Measurements from ENCODE around the gene FGF10. TPM values are rescaled to one million over a fixed set of nuclear protein-coding genes. Genes with fewer than 3 reads are reported as not detected.

The FGF10 gene
- total and polyA plus RNA-seq, 8 donors, result 1.4 to 31.2 (median 12.6) TPM; not detected in 1

GRCh38 chr5:44385291-44385900, 3.8 kb downstream of the FGF10 start:
- H3K4me3 ChIP-seq, result peak overlapping the region in 3 of 4 donors; percentile 2 to 48 (median 6)
- intact Hi-C loops (cut with DNase I; ENCODE audit: low total_unique reads), result no loop called here
- DNase-seq, result no peak

GRCh38 chr5:44384816-44385215, 4.4 kb downstream of the FGF10 start:
- H3K27me3 ChIP-seq, result peaks cover 0 to 33% (median 31%) of the 10 kb centered on the region in 3 donors
- intact Hi-C loops (cut with DNase I; ENCODE audit: low total_unique reads), result no loop called here
- 19 to 32% (median 27%) methylated on average over 1 of the region's 1 CpG for WGBS, 5 donors

More at GRCh38 chr5:44385291-44385900, 3.8 kb downstream of the FGF10 start:
- 25 to 48% (median 39%) methylated on average over 4 of the region's 4 CpGs for WGBS, 5 donors
- peaks cover 0 to 39% (median 36%) of the 10 kb centered on the region in 3 donors for H3K27me3 ChIP-seq
- peak overlapping the region in 2 of 5 donors; percentile 11 to 45 for H3K27ac ChIP-seq
- TF ChIP-seq POLR2AphosphoS5 (IDR thresholded peaks at IDR 0.05) (no peak), EP300 (IDR thresholded peaks at IDR 0.05) (no peak), CTCF (IDR thresholded peaks at IDR 0.05) (no peak), POLR2A (IDR thresholded peaks at IDR 0.05) (no peak)
- H3K36me3 ChIP-seq, result no peaks in the 10 kb centered on the region
- H3K9me3 ChIP-seq, result no peaks in the 10 kb centered on the region
- peaks cover 6 to 32% (median 18%) of the 10 kb centered on the region in 4 donors for H3K4me1 ChIP-seq

GRCh38 chr5:44382894-44383293, 6.3 kb downstream of the FGF10 start:
- Histone ChIP-seq H3K36me3 (no peaks in the 10 kb centered on the region), H3K4me3 (no peak overlapping the region), H3K4me1 (peaks cover 0 to 7% (median 2%) of the 10 kb centered on the region in 4 donors), H3K27ac (no peak overlapping the region), H3K27me3 (peaks cover 0 to 14% (median 12%) of the 10 kb centered on the region in 3 donors), H3K9me3 (no peaks in the 10 kb centered on the region)
- intact Hi-C loops (cut with DNase I; ENCODE audit: low total_unique reads), result no loop called here
- no peak for DNase-seq
- TF ChIP-seq POLR2A (IDR thresholded peaks at IDR 0.05) (no peak), POLR2AphosphoS5 (IDR thresholded peaks at IDR 0.05) (no peak), EP300 (IDR thresholded peaks at IDR 0.05) (no peak), CTCF (IDR thresholded peaks at IDR 0.05) (no peak)

More at GRCh38 chr5:44384816-44385215, 4.4 kb downstream of the FGF10 start:
- TF ChIP-seq EP300 (IDR thresholded peaks at IDR 0.05) (no peak), CTCF (IDR thresholded peaks at IDR 0.05) (no peak), POLR2AphosphoS5 (IDR thresholded peaks at IDR 0.05) (no peak), POLR2A (IDR thresholded peaks at IDR 0.05) (no peak)
- Histone ChIP-seq H3K4me1 (peaks cover 6 to 27% (median 15%) of the 10 kb centered on the region in 4 donors), H3K9me3 (no peaks in the 10 kb centered on the region), H3K4me3 (peak overlapping the region in 1 of 4 donors; percentile 4), H3K27ac (peak overlapping the region in 2 of 5 donors; percentile 11 to 45), H3K36me3 (no peaks in the 10 kb centered on the region)
- no peak for DNase-seq

- Histone ChIP-seq H3K36me3 (no peaks in the 10 kb centered on the region), H3K27ac (no peak overlapping the region), H3K4me3 (no peak overlapping the region), H3K4me1 (no peaks in the 10 kb centered on the region), H3K27me3 (no peaks in the 10 kb centered on the region), H3K9me3 (no peaks in the 10 kb centered on the region)
- intact Hi-C loops (cut with DNase I; ENCODE audit: low total_unique reads), result no loop called here
- 30 to 45% (median 40%) methylated on average over 2 of the region's 2 CpGs for whole genome bisulfite sequencing, 5 donors
- no peak for DNase-seq
- no peak for TF ChIP-seq POLR2AphosphoS5 (IDR thresholded peaks at IDR 0.05)
- no peak for TF ChIP-seq EP300 (IDR thresholded peaks at IDR 0.05)
- TF ChIP-seq POLR2A (IDR thresholded peaks at IDR 0.05), result no peak
- TF ChIP-seq CTCF (IDR thresholded peaks at IDR 0.05), result no peak
These were observed 12.2 kb downstream of the FGF10 start for GRCh38 chr5:44377057-44377456.

Data from stomach (tissue), 9 donors.